SK-N-MC (cell line): ENCODE data around the gene WDFY1.

Experiments used
- DNase-seq: peaks from one replicate; pipeline ENCODE4 v3.0.0-alpha.2; 2011; ENCODE audit warnings: low read depth, low spot score
- H3K27ac ChIP-seq: fragments of 200-600 bp; sonication (generic); 2 replicates; pipeline ENCODE4 v1.5.1; 2016; ENCODE audit warnings: mixed run types
- H3K36me3 ChIP-seq: fragments of 200-600 bp; sonication (generic); 2 replicates; pipeline ENCODE4 v1.6.1; 2017; ENCODE audit warnings: antibody characterized with exemption, low read length, mixed read lengths; ENCODE audit not compliant: insufficient read depth
- H3K4me3 ChIP-seq: fragments of 200-600 bp; sonication (generic); 2 replicates; pipeline ENCODE4 v1.5.1; 2016
- H3K9ac ChIP-seq: fragments of 200-600 bp; sonication (generic); 2 replicates; pipeline ENCODE4 v1.8.0; 2017; ENCODE audit warnings: mixed run types, mixed read lengths; ENCODE audit not compliant: insufficient read length
- H3K9me3 ChIP-seq: fragments of 200-600 bp; sonication (generic); 2 replicates; pipeline ENCODE4 v1.6.1; 2017; ENCODE audit warnings: low read depth, mild to moderate bottlenecking, antibody characterized with exemption, low read length, moderate library complexity, mixed read lengths
- EZH2 ChIP-seq: fragments of 200-600 bp; sonication (generic); IDR thresholded peaks from one replicate; pipeline ENCODE4 v1.6.1; 2017; ENCODE audit warnings: antibody characterized with exemption
- FOXP2 ChIP-seq: optimal IDR thresholded peaks from 2 replicates; pipeline ENCODE3; 2011; ENCODE audit warnings: mild to moderate bottlenecking, moderate library complexity; ENCODE audit not compliant: insufficient read depth; ENCODE audit errors: extremely low read length, control extremely low read depth
- POLR2AphosphoS5 ChIP-seq: IDR thresholded peaks from 2 replicates; pipeline ENCODE4 v1.6.1; 2012; ENCODE audit warnings: mild to moderate bottlenecking, low read depth, low read length, borderline replicate concordance

Gene WDFY1

DNA sequence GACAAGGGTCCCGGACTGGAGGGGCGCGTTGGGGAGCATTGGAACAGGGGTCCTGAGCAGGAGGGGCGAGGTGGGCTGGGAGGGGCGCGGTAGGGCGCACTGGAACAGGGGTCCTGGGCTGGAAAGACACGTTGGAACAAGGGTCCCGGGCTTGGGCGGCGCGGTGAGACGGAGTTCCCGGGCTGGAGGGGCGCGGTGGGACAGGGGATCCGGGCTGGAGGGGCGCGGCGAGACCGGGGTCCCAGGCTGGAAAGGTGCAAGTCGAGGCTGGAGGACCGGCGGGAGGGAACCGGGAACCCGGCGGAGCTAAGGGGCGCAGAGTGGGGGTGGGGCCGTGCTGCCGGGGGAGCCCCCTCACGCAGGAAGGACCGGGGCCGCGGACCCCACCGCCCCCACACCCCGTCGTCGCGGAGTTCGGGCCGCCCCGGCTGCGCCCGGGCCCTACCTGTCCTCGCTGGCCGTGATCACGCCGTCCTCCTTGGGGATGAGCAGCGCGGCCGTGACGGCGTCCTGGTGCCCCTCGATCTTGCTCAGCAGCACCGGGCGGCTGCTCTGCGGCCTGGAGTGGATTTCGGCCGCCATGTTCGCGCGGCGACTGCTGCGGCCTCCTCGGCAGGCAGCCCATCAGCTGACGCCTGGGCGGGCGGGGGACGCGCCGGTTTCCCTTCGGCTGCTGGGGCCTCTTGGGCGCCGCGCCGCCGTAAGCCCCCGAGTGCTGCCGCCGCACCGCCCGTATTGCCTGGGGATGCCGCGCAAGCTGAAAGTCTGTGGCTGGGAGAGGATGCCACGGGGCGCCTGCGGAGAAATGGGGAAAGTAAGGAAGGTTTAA, at the start of gene WDFY1:
TSS of gene WDFY1 (minus strand) at position 633 of the 829 bp plus-strand sequence. CDS start at position 582, 51 bp downstream.
- Histone ChIP-seq H3K36me3 (no peaks in the 10 kb centered on the region), H3K9ac (peak within 1 kb of the TSS; percentile 80), H3K4me3 (peak within 1 kb of the TSS; percentile 86), H3K9me3 (no peaks in the 10 kb centered on the region), H3K27ac (peak within 1 kb of the TSS; percentile 40)
- no peak for DNase-seq
- no peak for TF ChIP-seq EZH2
- TF ChIP-seq FOXP2, result peak; percentile 94
- TF ChIP-seq POLR2AphosphoS5, result peak; percentile 74; the same call in 1 of the 2 replicates

DNA sequence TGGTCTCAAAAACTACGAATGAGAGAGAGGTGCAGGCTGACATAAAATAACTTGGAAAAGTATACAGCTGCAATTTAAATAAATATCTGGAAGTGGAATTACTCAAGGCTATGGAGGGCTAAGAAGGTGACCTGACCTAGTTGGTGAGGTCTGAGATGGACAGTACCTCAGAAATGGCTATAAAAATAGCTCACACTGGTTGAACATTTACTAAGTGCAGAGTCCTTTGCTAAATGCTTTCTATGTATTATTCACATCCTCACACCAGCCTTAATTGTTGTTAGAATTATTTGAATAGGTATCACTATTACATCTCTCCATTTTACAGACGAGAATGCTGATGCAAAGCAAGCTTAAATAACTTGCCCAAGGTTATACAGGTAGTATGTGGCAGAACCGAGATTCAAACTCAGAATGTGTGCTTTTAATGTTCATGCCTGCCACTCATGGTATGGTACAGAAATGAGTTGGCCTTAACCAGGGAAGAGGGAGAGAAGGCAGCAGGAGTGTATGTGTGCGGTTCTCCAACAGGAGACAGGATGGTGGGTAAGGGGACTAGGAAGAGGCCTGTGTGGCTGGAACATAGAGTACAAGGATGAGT, 49.5 kb upstream of the WDFY1 start:
- DNase-seq, result no peak
- no peak overlapping the region for H3K27ac ChIP-seq
- H3K9ac ChIP-seq, result no peak overlapping the region
- H3K9me3 ChIP-seq, result no peaks in the 10 kb centered on the region
- H3K36me3 ChIP-seq, result peaks cover 26% of the 10 kb centered on the region
- H3K4me3 ChIP-seq, result no peak overlapping the region
- TF ChIP-seq POLR2AphosphoS5 (no peak), EZH2 (no peak), FOXP2 (no peak)

DNA sequence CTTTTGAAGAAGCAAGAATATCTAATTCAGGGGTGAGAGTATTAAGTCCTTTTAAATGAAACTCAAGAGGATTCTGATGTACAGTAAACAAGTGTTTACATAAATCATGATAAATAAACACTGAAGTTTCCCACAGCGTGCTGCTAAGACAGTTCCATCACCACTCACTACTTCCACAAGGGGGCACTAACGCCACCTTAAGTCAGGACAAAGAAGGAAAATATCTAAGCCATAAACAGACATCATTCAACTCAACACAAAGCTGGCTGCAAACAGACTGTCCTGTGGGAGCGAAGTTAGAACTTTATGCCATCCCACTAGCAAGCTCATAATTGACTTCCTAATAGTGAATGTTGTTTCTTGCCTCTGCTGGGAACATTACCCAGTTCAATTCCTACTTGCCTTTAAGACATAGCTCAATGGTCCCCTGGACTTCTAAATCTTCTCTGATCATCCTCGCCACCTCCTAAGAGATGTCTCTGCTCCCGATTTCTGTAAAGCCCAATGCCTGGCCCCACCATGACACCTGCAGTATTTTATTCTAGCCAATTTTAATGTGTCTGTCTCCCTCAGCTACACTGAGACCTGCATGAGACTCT, 48.6 kb upstream of the WDFY1 start:
- peaks cover 26% of the 10 kb centered on the region for H3K36me3 ChIP-seq
- H3K9me3 ChIP-seq, result no peaks in the 10 kb centered on the region
- peak; percentile 91 for TF ChIP-seq FOXP2
- no peak for TF ChIP-seq POLR2AphosphoS5
- H3K9ac ChIP-seq, result no peak overlapping the region
- H3K4me3 ChIP-seq, result no peak overlapping the region
- peak; percentile 81 for DNase-seq
- H3K27ac ChIP-seq, result peak overlapping the region; percentile 20; the same call in 1 of the 2 replicates

DNA sequence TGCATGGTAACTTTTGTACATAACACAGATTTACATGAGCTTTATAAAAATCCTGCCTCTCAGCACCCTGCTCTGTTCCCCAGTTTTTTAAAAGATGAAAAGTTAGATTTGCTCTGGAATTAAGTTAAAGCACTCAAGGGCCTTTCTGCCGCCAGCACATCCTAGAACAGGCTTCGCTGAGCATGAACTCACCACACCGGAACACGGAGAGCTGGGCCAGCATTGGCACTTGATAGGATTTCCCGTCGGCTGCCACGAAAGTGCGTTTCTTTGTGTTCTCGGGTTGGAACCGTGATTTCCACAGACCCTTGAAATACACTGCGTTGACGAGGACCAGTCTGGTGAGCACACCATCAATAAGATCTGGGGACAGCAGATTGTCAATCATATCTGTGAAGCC, 46.5 kb upstream of the WDFY1 start:
- H3K36me3 ChIP-seq, result peaks cover 18% of the 10 kb centered on the region
- peak overlapping the region; percentile 24 for H3K9ac ChIP-seq

GRCh38 chr2:223989856-223990232, 44.7 kb upstream of the WDFY1 start:
- Histone ChIP-seq H3K27ac (no peak overlapping the region), H3K36me3 (peaks cover 3% of the 10 kb centered on the region; the same call in 1 of the 2 replicates), H3K9me3 (no peaks in the 10 kb centered on the region), H3K9ac (no peak overlapping the region), H3K4me3 (no peak overlapping the region)
- DNase-seq, result no peak
- TF ChIP-seq EZH2, result no peak
- TF ChIP-seq FOXP2, result no peak
- no peak for TF ChIP-seq POLR2AphosphoS5

More for the DNA sequence above, 46.5 kb upstream of the WDFY1 start:
- DNase-seq, result no peak
- H3K9me3 ChIP-seq, result no peaks in the 10 kb centered on the region
- no peak overlapping the region for H3K27ac ChIP-seq
- TF ChIP-seq EZH2 (no peak), POLR2AphosphoS5 (no peak), FOXP2 (no peak)
- no peak overlapping the region for H3K4me3 ChIP-seq

DNA sequence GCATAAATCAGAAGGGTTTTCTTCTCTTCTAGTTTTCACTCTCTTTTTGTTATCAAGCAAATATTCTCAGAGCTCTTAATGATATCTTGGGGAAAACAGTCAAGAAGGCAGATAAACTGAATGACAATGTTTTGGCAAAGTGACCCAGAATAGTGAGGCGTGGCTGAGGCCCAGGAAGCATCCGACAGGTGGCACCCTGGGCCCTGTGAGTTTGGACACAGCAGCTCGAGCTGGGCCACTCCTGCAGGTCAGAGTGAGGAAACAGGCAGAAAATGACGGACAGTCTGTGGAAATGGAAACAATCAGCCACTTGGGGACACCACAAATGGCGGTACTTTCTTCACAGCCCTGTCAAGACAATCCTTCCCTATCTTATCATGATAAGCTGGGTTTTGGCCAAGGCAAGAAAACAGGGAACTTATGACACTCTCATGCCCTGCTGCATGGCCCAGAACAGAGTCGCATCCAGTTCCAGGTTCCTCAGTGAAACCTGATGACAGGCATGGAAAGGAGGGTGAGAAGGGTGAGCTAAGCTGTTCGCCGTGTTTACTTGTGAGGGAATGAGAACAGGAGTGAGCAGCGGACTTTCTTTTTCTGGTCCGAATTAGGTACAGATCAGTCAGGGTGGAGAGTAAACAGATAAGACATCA, 44.2 kb upstream of the WDFY1 start:
- no peak for DNase-seq
- no peak for TF ChIP-seq FOXP2
- TF ChIP-seq EZH2, result no peak
- no peak for TF ChIP-seq POLR2AphosphoS5
- Histone ChIP-seq H3K36me3 (peaks cover 4% of the 10 kb centered on the region; the same call in 1 of the 2 replicates), H3K4me3 (no peak overlapping the region), H3K27ac (no peak overlapping the region), H3K9ac (no peak overlapping the region), H3K9me3 (no peaks in the 10 kb centered on the region)

- no peak overlapping the region for H3K9ac ChIP-seq
- no peak overlapping the region for H3K27ac ChIP-seq
- H3K4me3 ChIP-seq, result no peak overlapping the region
- H3K9me3 ChIP-seq, result no peaks in the 10 kb centered on the region
- DNase-seq, result no peak
- TF ChIP-seq POLR2AphosphoS5, result no peak
- TF ChIP-seq EZH2, result no peak
- TF ChIP-seq FOXP2, result no peak
- H3K36me3 ChIP-seq, result peaks cover 20% of the 10 kb centered on the region; the same call in 1 of the 2 replicates
Measured at GRCh38 chr2:223981241-223981640, 36.1 kb upstream of the WDFY1 start.

DNA sequence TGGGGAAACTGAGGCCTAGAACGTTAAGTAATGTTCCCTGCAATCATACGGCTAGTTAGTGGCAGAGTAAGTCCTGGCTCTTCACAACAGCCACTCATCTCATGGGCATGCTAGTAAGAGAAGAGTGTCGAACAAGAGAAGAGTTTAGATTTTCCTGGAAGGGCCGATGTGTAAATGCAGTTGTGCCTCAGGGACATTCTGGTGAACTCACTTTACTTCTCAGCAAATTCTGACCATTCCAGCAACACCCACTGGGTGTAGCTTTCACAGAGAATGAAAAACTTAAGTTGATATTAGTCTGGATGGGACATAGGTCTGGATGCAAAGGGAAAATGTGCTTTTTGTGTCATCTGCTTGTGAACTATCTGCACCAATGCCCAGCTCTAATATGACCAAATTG, 35.7 kb upstream of the WDFY1 start:
- TF ChIP-seq FOXP2, result no peak
- no peak for TF ChIP-seq EZH2
- no peak for TF ChIP-seq POLR2AphosphoS5

More for the DNA sequence above, 35.7 kb upstream of the WDFY1 start:
- Histone ChIP-seq H3K9ac (no peak overlapping the region), H3K27ac (no peak overlapping the region), H3K9me3 (no peaks in the 10 kb centered on the region), H3K36me3 (peaks cover 20% of the 10 kb centered on the region; the same call in 1 of the 2 replicates), H3K4me3 (no peak overlapping the region)
- DNase-seq, result no peak
